Liver (tissue), 9 donors: Measurements from ENCODE around the gene SLC22A12. TPM values are rescaled to one million over a fixed set of nuclear protein-coding genes. Genes with fewer than 3 reads are reported as not detected.

Experiments
- DNase-seq: peaks from one replicate; pipeline ENCODE4 v3.0.0-alpha.2; 2017; ENCODE audit warnings: low spot score
- H3K27ac ChIP-seq, 2 donors: one replicate each; pipeline ENCODE4 v1.7.0; 2013; ENCODE audit warnings: inconsistent platforms in 2 of 2, low read length in 2 of 2, control low read depth in 1 of 2, low read depth in 1 of 2, mild to moderate bottlenecking in 1 of 2
- H3K27me3 ChIP-seq, 4 donors: one replicate each; pipeline versions ENCODE4 v1.6.1 to v1.7.0; 2013; ENCODE audit warnings: low read length in 3 of 4, inconsistent platforms in 1 of 4, mild to moderate bottlenecking in 1 of 4, moderate library complexity in 1 of 4; ENCODE audit not compliant: control insufficient read depth in 4 of 4, insufficient read depth in 4 of 4
- H3K36me3 ChIP-seq, 4 donors: one replicate each; pipeline versions ENCODE4 v1.6.1 to v1.7.0; 2013; ENCODE audit warnings: low read length in 3 of 4, mild to moderate bottlenecking in 3 of 4, low read depth in 1 of 4, moderate library complexity in 1 of 4; ENCODE audit not compliant: control insufficient read depth in 4 of 4, insufficient read depth in 3 of 4
- H3K4me1 ChIP-seq, 4 donors: one replicate each; pipeline versions ENCODE4 v1.6.1 to v1.7.0; 2013; ENCODE audit warnings: low read length in 3 of 4, mild to moderate bottlenecking in 3 of 4, moderate library complexity in 1 of 4; ENCODE audit not compliant: control insufficient read depth in 4 of 4, insufficient read depth in 4 of 4
- H3K4me3 ChIP-seq, 3 donors: one replicate each; pipeline versions ENCODE4 v1.6.1 to v1.7.0; 2013; ENCODE audit warnings: low read length in 3 of 3, control low read depth in 1 of 3, low read depth in 1 of 3, mild to moderate bottlenecking in 1 of 3
- H3K9ac ChIP-seq, 2 donors: one replicate each; pipeline ENCODE4 v1.7.0; 2013; ENCODE audit warnings: low read length in 2 of 2, mild to moderate bottlenecking in 2 of 2, moderate library complexity in 2 of 2, control low read depth in 1 of 2, low read depth in 1 of 2
- H3K9me3 ChIP-seq, 4 donors: one replicate each; pipeline versions ENCODE4 v1.6.1 to v1.7.0; 2013; ENCODE audit warnings: low read length in 3 of 4; ENCODE audit not compliant: control insufficient read depth in 4 of 4
- ATF3 ChIP-seq: IDR thresholded peaks from 2 replicates; pipeline ENCODE4 v1.6.1; 2016; ENCODE audit warnings: antibody characterized with exemption
- EGR1 ChIP-seq, 2 donors: IDR thresholded peaks; 2 replicates each; pipeline ENCODE4 v1.6.1; 2016 to 2018; ENCODE audit warnings: antibody characterized with exemption in 2 of 2, low read depth in 2 of 2
- FOXA1 ChIP-seq: IDR thresholded peaks from 2 replicates; pipeline ENCODE4 v1.6.1; 2016; ENCODE audit warnings: antibody characterized with exemption
- FOXA2 ChIP-seq: IDR thresholded peaks from 2 replicates; pipeline ENCODE4 v1.6.1; 2016; ENCODE audit warnings: antibody characterized with exemption
- GABPA ChIP-seq, 2 donors: IDR thresholded peaks in 1 of 2; conservative IDR thresholded peaks in 1 of 2; 2 replicates each; pipeline ENCODE4 v1.6.1; 2016; ENCODE audit warnings: antibody characterized with exemption in 2 of 2, mild to moderate bottlenecking in 1 of 2, moderate library complexity in 1 of 2
- HNF4A ChIP-seq, 2 donors: conservative IDR thresholded peaks; 2 replicates each; pipeline ENCODE4 v1.6.1; 2016; ENCODE audit warnings: antibody characterized with exemption in 2 of 2, mild to moderate bottlenecking in 2 of 2
- REST ChIP-seq: IDR thresholded peaks from 2 replicates; pipeline ENCODE4 v1.6.1; 2016; ENCODE audit warnings: antibody characterized with exemption, mild to moderate bottlenecking
- WGBS: extraction: QIAGEN DNeasy Blood & Tissue Kit; methylation state at CpG from one replicate; pipeline ENCODE4 v1.1.7; 2013; 5-methylcytosine and 5-hydroxymethylcytosine counted together
- polyA plus RNA-seq, 2 donors: library from polyadenylated mRNA; stranded (reverse) in 1 of 2; unstranded in 1 of 2; fragments of 200-250 nt in 1 of 2; fragments of >200 nt in 1 of 2; fragmentation: Nextera tagmentation in 1 of 2; extraction: Ambion mirVana in 1 of 2; gene quantifications; one replicate each; pipeline versions ENCODE4 v1.2.1 to v1.2.3, GENCODE V29; 2013 to 2015
- total RNA-seq, 2 donors: library from RNA; depleted of rRNA; stranded (reverse); fragments of >200 nt; gene quantifications; one replicate each; pipeline ENCODE4 v1.2.3, GENCODE V29; 2014
- TF ChIP-seq, protein P1 (sequence below): fragments of 150-350 bp; IDR thresholded peaks from 2 replicates; pipeline ENCODE4 v1.5.1; 2017; ENCODE audit warnings: improper control_type of control experiment, low read depth, low read length; ENCODE audit not compliant: missing input control
- donor health status: healthy.
- donor health status: healthy.
- donor health status: healthy.
- donor health status: healthy.
- donor health status: healthy.

SLC22A12 gene
- total and polyA plus RNA-seq, 4 donors, result under 0.01 to 0.02 TPM; not detected in 2

- H3K36me3 ChIP-seq, result no peaks in the 10 kb centered on the region
- 92% methylated on average over 29 of the region's 29 CpGs for WGBS
- no peak for DNase-seq
Measured at GRCh38 chr11:64561984-64562722, 28.9 kb upstream of the SLC22A12 start.

GRCh38 chr11:64562723-64563351, 28.2 kb upstream of the SLC22A12 start:
- no peak overlapping the region for H3K27ac ChIP-seq
- H3K36me3 ChIP-seq, result no peaks in the 10 kb centered on the region
- no peaks in the 10 kb centered on the region for H3K27me3 ChIP-seq
- 93% methylated on average over 15 of the region's 15 CpGs for WGBS
- H3K9me3 ChIP-seq, result no peaks in the 10 kb centered on the region
- DNase-seq, result no peak
- peaks cover 0 to 6% (median 1%) of the 10 kb centered on the region in 4 donors for H3K4me1 ChIP-seq
- H3K9ac ChIP-seq, result no peak overlapping the region
- no peak overlapping the region for H3K4me3 ChIP-seq
- no peak for TF ChIP-seq GABPA (IDR thresholded peaks at IDR 0.05 in 1 of 2, conservative IDR thresholded peaks at IDR 0.05 in 1 of 2)
- TF ChIP-seq, protein P1, sequence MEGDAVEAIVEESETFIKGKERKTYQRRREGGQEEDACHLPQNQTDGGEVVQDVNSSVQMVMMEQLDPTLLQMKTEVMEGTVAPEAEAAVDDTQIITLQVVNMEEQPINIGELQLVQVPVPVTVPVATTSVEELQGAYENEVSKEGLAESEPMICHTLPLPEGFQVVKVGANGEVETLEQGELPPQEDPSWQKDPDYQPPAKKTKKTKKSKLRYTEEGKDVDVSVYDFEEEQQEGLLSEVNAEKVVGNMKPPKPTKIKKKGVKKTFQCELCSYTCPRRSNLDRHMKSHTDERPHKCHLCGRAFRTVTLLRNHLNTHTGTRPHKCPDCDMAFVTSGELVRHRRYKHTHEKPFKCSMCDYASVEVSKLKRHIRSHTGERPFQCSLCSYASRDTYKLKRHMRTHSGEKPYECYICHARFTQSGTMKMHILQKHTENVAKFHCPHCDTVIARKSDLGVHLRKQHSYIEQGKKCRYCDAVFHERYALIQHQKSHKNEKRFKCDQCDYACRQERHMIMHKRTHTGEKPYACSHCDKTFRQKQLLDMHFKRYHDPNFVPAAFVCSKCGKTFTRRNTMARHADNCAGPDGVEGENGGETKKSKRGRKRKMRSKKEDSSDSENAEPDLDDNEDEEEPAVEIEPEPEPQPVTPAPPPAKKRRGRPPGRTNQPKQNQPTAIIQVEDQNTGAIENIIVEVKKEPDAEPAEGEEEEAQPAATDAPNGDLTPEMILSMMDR, result no peak
- TF ChIP-seq FOXA1, result no peak
- TF ChIP-seq EGR1 (IDR thresholded peaks at IDR 0.05; ENCODE audit: low read depth in 2 of 2), result no peak
- no peak for TF ChIP-seq HNF4A (conservative IDR thresholded peaks at IDR 0.05)
- TF ChIP-seq FOXA2, result no peak

More at GRCh38 chr11:64561984-64562722, 28.9 kb upstream of the SLC22A12 start:
- H3K9me3 ChIP-seq, result no peaks in the 10 kb centered on the region
- no peaks in the 10 kb centered on the region for H3K27me3 ChIP-seq
- H3K27ac ChIP-seq, result no peak overlapping the region
- H3K4me1 ChIP-seq, result peaks cover 0 to 3% (median 1%) of the 10 kb centered on the region in 4 donors
- no peak for TF ChIP-seq ATF3
- peak in 1 of 2 donors; percentile 14 for TF ChIP-seq HNF4A (conservative IDR thresholded peaks at IDR 0.05)
- H3K9ac ChIP-seq, result no peak overlapping the region
- no peak overlapping the region for H3K4me3 ChIP-seq

- no peak for DNase-seq
- WGBS, result 92% methylated on average over 12 of the region's 12 CpGs
- H3K27me3 ChIP-seq, result no peaks in the 10 kb centered on the region
- peaks cover 0 to 6% (median 1%) of the 10 kb centered on the region in 4 donors for H3K4me1 ChIP-seq
- no peak overlapping the region for H3K9ac ChIP-seq
- H3K4me3 ChIP-seq, result no peak overlapping the region
- H3K27ac ChIP-seq, result no peak overlapping the region
- H3K36me3 ChIP-seq, result no peaks in the 10 kb centered on the region
- H3K9me3 ChIP-seq, result no peaks in the 10 kb centered on the region
- TF ChIP-seq REST, result no peak
Measured at GRCh38 chr11:64563966-64564365, 27.1 kb upstream of the SLC22A12 start.
